Astrocyte (in vitro differentiated cells and primary cell): Measurements from ENCODE around the gene TCTN1. TPM values are rescaled to one million over a fixed set of nuclear protein-coding genes. Genes with fewer than 3 reads are reported as not detected.

ENCODE experiments used
- DNase-seq: peaks from one replicate; pipeline ENCODE4 v3.0.0-alpha.2; 2010; ENCODE audit warnings: low read depth
- FAIRE-seq: peaks from 2 replicates; lab custom pipeline; 2011; peaks lifted over from hg19 to GRCh38; lab: Jason Lieb, UNC
- H2AFZ ChIP-seq: 2 replicates; pipeline ENCODE4 v1.6.0; 2012; ENCODE audit warnings: low read depth, low read length, inconsistent platforms
- H3K27ac ChIP-seq: 2 replicates; pipeline ENCODE4 v1.5.1; 2011; ENCODE audit warnings: low read depth, low read length, inconsistent platforms
- H3K27me3 ChIP-seq: 2 replicates; pipeline ENCODE4 v1.6.0; 2011; ENCODE audit warnings: low read length, inconsistent platforms; ENCODE audit not compliant: insufficient read depth
- H3K36me3 ChIP-seq: 2 replicates; pipeline ENCODE4 v1.5.1; 2011; ENCODE audit warnings: low read length, inconsistent platforms; ENCODE audit not compliant: insufficient read depth
- H3K4me1 ChIP-seq: 2 replicates; pipeline ENCODE4 v1.5.1; 2011; ENCODE audit warnings: low read length, inconsistent platforms; ENCODE audit not compliant: insufficient read depth
- H3K4me2 ChIP-seq: 2 replicates; pipeline ENCODE4 v1.6.0; 2012; ENCODE audit warnings: low read length, inconsistent platforms
- H3K4me3 ChIP-seq: 2 replicates; pipeline ENCODE4 v1.5.1; 2011; ENCODE audit warnings: low read depth, mild to moderate bottlenecking, low read length, inconsistent platforms; ENCODE audit not compliant: insufficient read depth
- H3K79me2 ChIP-seq: 2 replicates; pipeline ENCODE4 v1.6.0; 2012; ENCODE audit warnings: mild to moderate bottlenecking, low read length, inconsistent platforms; ENCODE audit not compliant: insufficient read depth
- H3K9ac ChIP-seq: 2 replicates; pipeline ENCODE4 v1.6.0; 2012; ENCODE audit warnings: mild to moderate bottlenecking, low read length, inconsistent platforms
- H3K9me3 ChIP-seq: 2 replicates; pipeline ENCODE4 v1.5.1; 2012; ENCODE audit warnings: low read depth, mild to moderate bottlenecking, low read length, inconsistent platforms; ENCODE audit not compliant: insufficient read depth
- H4K20me1 ChIP-seq: 2 replicates; pipeline ENCODE4 v1.6.0; 2012; ENCODE audit warnings: low read length, inconsistent platforms; ENCODE audit not compliant: insufficient read depth
- H3K27ac Mint-ChIP-seq: one replicate; pipeline ENCODE4 v1.8.0; 2021; ENCODE audit warnings: mild to moderate bottlenecking, mixed read lengths; ENCODE audit not compliant: unreplicated experiment
- H3K27me3 Mint-ChIP-seq: one replicate; pipeline ENCODE4 v1.8.0; 2021; ENCODE audit warnings: low read depth, mixed read lengths; ENCODE audit not compliant: unreplicated experiment
- H3K36me3 Mint-ChIP-seq: one replicate; pipeline ENCODE4 v1.8.0; 2021; ENCODE audit warnings: low read depth, mixed read lengths; ENCODE audit not compliant: unreplicated experiment
- H3K4me1 Mint-ChIP-seq: one replicate; pipeline ENCODE4 v1.8.0; 2021; ENCODE audit warnings: low read depth, mixed read lengths; ENCODE audit not compliant: unreplicated experiment
- H3K4me3 Mint-ChIP-seq: one replicate; pipeline ENCODE4 v1.8.0; 2021; ENCODE audit warnings: mild to moderate bottlenecking, moderate library complexity, mixed read lengths; ENCODE audit not compliant: unreplicated experiment
- H3K9me3 Mint-ChIP-seq: one replicate; pipeline ENCODE4 v1.8.0; 2021; ENCODE audit warnings: mild to moderate bottlenecking, mixed read lengths; ENCODE audit not compliant: unreplicated experiment
- CTCF ChIP-seq: IDR thresholded peaks from 2 replicates; pipeline ENCODE4 v1.5.1; 2011; ENCODE audit warnings: low read depth, mild to moderate bottlenecking, inconsistent platforms, low read length, moderate library complexity; ENCODE audit not compliant: insufficient read depth
- EZH2 ChIP-seq: IDR thresholded peaks from 2 replicates; pipeline ENCODE4 v1.6.1; 2012; ENCODE audit warnings: mild to moderate bottlenecking, low read length, inconsistent platforms; ENCODE audit not compliant: insufficient read depth
- total RNA-seq: library from RNA; stranded (reverse); gene quantifications from 2 replicates; pipeline ENCODE4 v1.2.1, GENCODE V29; 2021

TCTN1 gene
- total RNA-seq, 1 donor from 2014 or later, result 22.6 TPM

- Histone ChIP-seq H3K9ac (no peak overlapping the region), H3K4me2 (no peak overlapping the region), H2AFZ (no peak overlapping the region), H3K36me3 (peaks cover 3% of the 10 kb centered on the region), H3K27me3 (no peaks in the 10 kb centered on the region), H4K20me1 (no peaks in the 10 kb centered on the region), H3K79me2 (peaks cover 2% of the 10 kb centered on the region), H3K9me3 (no peaks in the 10 kb centered on the region), H3K27ac (no peak overlapping the region), H3K4me3 (no peak overlapping the region), H3K4me1 (peaks cover 7% of the 10 kb centered on the region)
- H3K4me1 Mint-ChIP-seq, result peaks cover 2% of the 10 kb centered on the region
- no peaks in the 10 kb centered on the region for H3K36me3 Mint-ChIP-seq
- no peaks in the 10 kb centered on the region for H3K27me3 Mint-ChIP-seq
- H3K4me3 Mint-ChIP-seq, result no peak overlapping the region
- DNase-seq (no peak), FAIRE-seq (no peak)
- H3K27ac Mint-ChIP-seq, result no peak overlapping the region
- no peaks in the 10 kb centered on the region for H3K9me3 Mint-ChIP-seq
- TF ChIP-seq EZH2 (no peak), CTCF (no peak)
These were observed 2.7 kb downstream of the TCTN1 start for GRCh38 chr12:110616471-110617115.

GRCh38 chr12:110619534-110619953, 5.6 kb downstream of the TCTN1 start:
- no peak overlapping the region for H3K9ac ChIP-seq
- no peaks in the 10 kb centered on the region for H3K9me3 Mint-ChIP-seq
- no peak for FAIRE-seq
- H3K79me2 ChIP-seq, result no peaks in the 10 kb centered on the region
- no peak overlapping the region for H3K4me3 ChIP-seq
- no peaks in the 10 kb centered on the region for H3K4me1 Mint-ChIP-seq
- H2AFZ ChIP-seq, result no peak overlapping the region
- H3K36me3 Mint-ChIP-seq, result no peaks in the 10 kb centered on the region
- H3K27ac ChIP-seq, result no peak overlapping the region
- no peak overlapping the region for H3K4me3 Mint-ChIP-seq
- peaks cover 3% of the 10 kb centered on the region for H3K36me3 ChIP-seq
- no peak overlapping the region for H3K4me2 ChIP-seq
- TF ChIP-seq EZH2 (no peak), CTCF (no peak)
- no peaks in the 10 kb centered on the region for H3K9me3 ChIP-seq
- H3K4me1 ChIP-seq, result peaks cover 1% of the 10 kb centered on the region
- H4K20me1 ChIP-seq, result no peaks in the 10 kb centered on the region
- peaks cover 3% of the 10 kb centered on the region for H3K27me3 Mint-ChIP-seq
- no peak overlapping the region for H3K27ac Mint-ChIP-seq
- DNase-seq, result no peak
- no peaks in the 10 kb centered on the region for H3K27me3 ChIP-seq

GRCh38 chr12:110622582-110622981, 8.7 kb downstream of the TCTN1 start:
- Histone ChIP-seq H4K20me1 (no peaks in the 10 kb centered on the region), H3K4me3 (no peak overlapping the region), H3K36me3 (no peaks in the 10 kb centered on the region), H3K9me3 (no peaks in the 10 kb centered on the region), H3K9ac (no peak overlapping the region), H3K4me2 (no peak overlapping the region), H3K27ac (no peak overlapping the region), H2AFZ (no peak overlapping the region), H3K4me1 (no peaks in the 10 kb centered on the region), H3K27me3 (no peaks in the 10 kb centered on the region), H3K79me2 (no peaks in the 10 kb centered on the region)
- H3K27me3 Mint-ChIP-seq, result peaks cover 3% of the 10 kb centered on the region
- H3K27ac Mint-ChIP-seq, result no peak overlapping the region
- TF ChIP-seq EZH2 (no peak), CTCF (no peak)
- FAIRE-seq (no peak), DNase-seq (no peak)
- no peaks in the 10 kb centered on the region for H3K4me1 Mint-ChIP-seq
- no peaks in the 10 kb centered on the region for H3K9me3 Mint-ChIP-seq
- H3K36me3 Mint-ChIP-seq, result no peaks in the 10 kb centered on the region
- no peak overlapping the region for H3K4me3 Mint-ChIP-seq
